GM13976 (cell line): ENCODE results near the gene MYRF.

Experiments used
- DNase-seq: peaks from one replicate; pipeline ENCODE4 v3.0.0; 2012; ENCODE audit warnings: low spot score
- in situ Hi-C: fragments of 300-500 bp; cut with MboI; formaldehyde crosslinking; loops from one replicate; pipeline ENCODE4 v1.12.0; 2022; ENCODE audit warnings: low sequenced_read_pairs, mixed read lengths, inconsistent platforms; ENCODE audit not compliant: unreplicated experiment
- TF ChIP-seq, protein P1 (sequence below): IDR thresholded peaks from 2 replicates; pipeline ENCODE4 v1.5.1; 2012; ENCODE audit warnings: borderline replicate concordance, mild to moderate bottlenecking; ENCODE audit not compliant: insufficient read depth; ENCODE audit errors: extremely low read depth, missing control alignments, control extremely low read depth

Gene MYRF

DNA sequence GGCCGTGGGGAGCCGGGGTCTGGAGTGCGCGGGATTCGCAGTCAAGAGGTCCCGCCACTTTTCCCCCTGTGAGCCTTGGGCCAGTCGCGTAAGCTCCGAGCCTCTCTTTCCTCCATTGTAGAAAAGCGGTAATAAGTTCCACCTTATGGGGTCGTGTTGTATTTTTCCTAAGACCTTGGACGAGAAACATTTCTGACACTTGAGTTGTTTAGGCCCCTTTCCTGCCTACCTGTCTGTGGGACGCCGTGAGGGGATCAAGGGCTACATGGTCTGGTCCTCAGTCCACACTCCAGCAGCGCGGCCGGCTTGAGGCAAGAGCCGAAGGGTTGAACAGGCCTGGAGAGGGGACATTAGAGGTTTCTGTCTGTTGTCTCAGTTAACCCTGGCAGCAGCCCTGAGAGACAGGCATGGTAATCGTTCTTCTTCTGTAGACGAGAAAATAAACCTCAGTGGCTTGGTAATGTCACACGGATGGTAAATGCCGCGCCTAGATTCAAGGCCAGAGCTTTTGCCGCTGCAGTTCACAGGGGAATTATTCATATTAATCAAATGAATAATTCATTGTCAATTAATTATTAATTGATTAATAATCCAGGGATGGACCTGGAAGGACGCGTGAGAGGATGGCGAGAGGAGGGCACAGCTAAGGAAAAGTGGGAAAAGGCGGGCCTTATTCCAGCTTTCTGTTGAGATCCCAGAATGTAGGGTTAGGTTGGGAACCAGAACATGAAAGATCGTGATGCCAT lies 40.8 kb downstream of the MYRF start:
- no peak for DNase-seq
- TF ChIP-seq, protein P1, sequence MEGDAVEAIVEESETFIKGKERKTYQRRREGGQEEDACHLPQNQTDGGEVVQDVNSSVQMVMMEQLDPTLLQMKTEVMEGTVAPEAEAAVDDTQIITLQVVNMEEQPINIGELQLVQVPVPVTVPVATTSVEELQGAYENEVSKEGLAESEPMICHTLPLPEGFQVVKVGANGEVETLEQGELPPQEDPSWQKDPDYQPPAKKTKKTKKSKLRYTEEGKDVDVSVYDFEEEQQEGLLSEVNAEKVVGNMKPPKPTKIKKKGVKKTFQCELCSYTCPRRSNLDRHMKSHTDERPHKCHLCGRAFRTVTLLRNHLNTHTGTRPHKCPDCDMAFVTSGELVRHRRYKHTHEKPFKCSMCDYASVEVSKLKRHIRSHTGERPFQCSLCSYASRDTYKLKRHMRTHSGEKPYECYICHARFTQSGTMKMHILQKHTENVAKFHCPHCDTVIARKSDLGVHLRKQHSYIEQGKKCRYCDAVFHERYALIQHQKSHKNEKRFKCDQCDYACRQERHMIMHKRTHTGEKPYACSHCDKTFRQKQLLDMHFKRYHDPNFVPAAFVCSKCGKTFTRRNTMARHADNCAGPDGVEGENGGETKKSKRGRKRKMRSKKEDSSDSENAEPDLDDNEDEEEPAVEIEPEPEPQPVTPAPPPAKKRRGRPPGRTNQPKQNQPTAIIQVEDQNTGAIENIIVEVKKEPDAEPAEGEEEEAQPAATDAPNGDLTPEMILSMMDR: no peak
- in situ Hi-C loops: loop anchor here (10.0 kb wide), 1 partner anchor 282 kb away; no protein-coding TSS in a partner anchor

GRCh38 chr11:61793829-61794204 lies 41.4 kb downstream of the MYRF start:
- no peak for DNase-seq
- in situ Hi-C loops: loop anchor here (10.0 kb wide), 1 partner anchor 281 kb away; no protein-coding TSS in a partner anchor
- TF ChIP-seq, protein P1: no peak

DNA sequence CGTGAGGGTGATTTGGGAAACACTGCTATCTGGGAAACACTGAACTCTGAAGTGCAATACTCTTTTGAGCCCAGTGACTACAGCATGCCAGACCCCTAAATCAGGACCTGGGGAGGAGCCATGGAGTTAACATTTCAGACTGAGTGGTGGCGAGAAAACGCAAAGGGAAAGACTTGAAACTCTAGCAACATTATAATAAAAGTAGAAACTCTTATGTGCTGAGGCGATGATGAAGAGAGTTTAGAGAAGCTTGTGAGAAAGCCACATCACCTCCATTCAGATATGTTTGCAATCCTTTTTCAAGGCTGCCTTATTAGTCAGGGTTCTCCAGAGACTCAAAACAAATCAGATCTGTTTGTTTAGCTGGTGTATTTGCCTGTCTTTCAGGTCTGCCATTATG lies 42.1 kb downstream of the MYRF start:
- TF ChIP-seq, protein P1: no peak
- no peak for DNase-seq
- in situ Hi-C loops: loop anchor here (10.0 kb wide), 1 partner anchor 280 kb away; no protein-coding TSS in a partner anchor

DNA sequence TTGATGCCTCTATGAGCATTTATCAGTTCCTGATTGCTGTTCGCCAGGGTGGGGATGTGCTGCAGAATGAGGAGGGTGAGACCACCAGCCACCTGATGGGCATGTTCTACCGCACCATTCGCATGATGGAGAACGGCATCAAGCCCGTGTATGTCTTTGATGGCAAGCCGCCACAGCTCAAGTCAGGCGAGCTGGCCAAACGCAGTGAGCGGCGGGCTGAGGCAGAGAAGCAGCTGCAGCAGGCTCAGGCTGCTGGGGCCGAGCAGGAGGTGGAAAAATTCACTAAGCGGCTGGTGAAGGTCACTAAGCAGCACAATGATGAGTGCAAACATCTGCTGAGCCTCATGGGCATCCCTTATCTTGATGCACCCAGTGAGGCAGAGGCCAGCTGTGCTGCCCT lies 43.0 kb downstream of the MYRF start:
- in situ Hi-C loops: loop anchor here (10.0 kb wide), 1 partner anchor 279 kb away; no protein-coding TSS in a partner anchor
- DNase-seq: no peak
- TF ChIP-seq, protein P1: no peak

- in situ Hi-C loops: loop anchor here (10.0 kb wide), 1 partner anchor 279 kb away; no protein-coding TSS in a partner anchor
- TF ChIP-seq, protein P1: no peak
- DNase-seq: no peak
These were observed 43.6 kb downstream of the MYRF start for GRCh38 chr11:61795876-61796526.

DNA sequence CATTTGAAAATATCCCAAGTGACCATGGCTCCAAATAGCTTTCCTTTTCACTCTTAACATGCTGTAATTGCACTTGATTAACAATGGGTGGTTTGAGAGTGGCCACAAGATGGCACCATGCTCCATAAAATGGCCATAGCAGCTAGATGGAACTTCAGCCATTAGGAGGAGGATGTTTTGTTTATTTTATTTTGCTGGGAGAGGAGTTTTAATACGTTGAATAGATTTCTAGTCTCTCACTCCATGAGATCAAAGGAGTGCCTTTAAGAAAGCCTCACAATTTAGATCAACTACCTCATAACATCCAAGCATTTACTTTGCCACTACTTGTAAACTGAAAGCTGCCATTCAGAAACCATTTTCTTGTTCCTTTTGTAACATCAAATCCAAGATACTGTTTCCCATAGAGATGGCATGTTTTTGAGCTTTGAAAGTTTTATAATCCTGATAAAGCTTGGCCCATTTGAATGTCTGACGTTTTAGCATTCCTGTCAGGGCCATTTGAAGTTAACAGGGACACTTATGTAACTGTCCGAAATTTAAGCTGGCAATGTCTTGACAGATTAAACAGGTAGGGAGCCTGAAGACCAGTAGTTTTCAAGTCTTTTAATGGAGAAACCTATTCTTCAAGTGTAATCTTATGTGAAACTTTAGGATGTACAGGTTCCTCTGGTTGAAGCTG lies 45.0 kb downstream of the MYRF start:
- in situ Hi-C loops: loop anchor here (10.0 kb wide), 1 partner anchor 277 kb away; no protein-coding TSS in a partner anchor
- DNase-seq: peak; percentile 76
- TF ChIP-seq, protein P1: peak; percentile 70
